Endodermal cell (in vitro differentiated cells): ENCODE data around the gene PDE8B. TPM values are rescaled to one million over a fixed set of nuclear protein-coding genes. Genes with fewer than 3 reads are reported as not detected.

Source experiments
- DNase-seq: peaks from one replicate; pipeline ENCODE4 v3.0.0-alpha.2; 2017
- H3K27ac ChIP-seq: 2 replicates; pipeline ENCODE4 v1.5.1; 2013; ENCODE audit warnings: mild to moderate bottlenecking, low read depth, low read length, moderate library complexity
- H3K27me3 ChIP-seq: 2 replicates; pipeline ENCODE4 v1.6.1; 2013; ENCODE audit warnings: mild to moderate bottlenecking, low read length, moderate library complexity; ENCODE audit not compliant: insufficient read depth, control insufficient read depth, poor library complexity, severe bottlenecking
- H3K36me3 ChIP-seq: 2 replicates; pipeline ENCODE4 v1.7.0; 2013; ENCODE audit warnings: mild to moderate bottlenecking, low read length, moderate library complexity; ENCODE audit not compliant: control insufficient read depth, insufficient read depth
- H3K4me1 ChIP-seq: one replicate; pipeline ENCODE4 v1.7.0; 2013; ENCODE audit warnings: low read length; ENCODE audit not compliant: control insufficient read depth, insufficient read depth
- H3K4me3 ChIP-seq: 2 replicates; pipeline ENCODE4 v1.5.1; 2013; ENCODE audit warnings: mild to moderate bottlenecking, low read length, moderate library complexity
- H3K9ac ChIP-seq: 2 replicates; pipeline ENCODE4 v1.6.1; 2013; ENCODE audit warnings: mild to moderate bottlenecking, low read length, moderate library complexity; ENCODE audit not compliant: poor library complexity, severe bottlenecking; ENCODE audit errors: extremely low read depth
- H3K9me3 ChIP-seq: 2 replicates; pipeline ENCODE4 v1.6.1; 2013; ENCODE audit warnings: mild to moderate bottlenecking, low read length, moderate library complexity; ENCODE audit not compliant: control insufficient read depth
- H3K27ac Mint-ChIP-seq: 2 replicates; pipeline ENCODE4 v1.8.0; 2020; ENCODE audit warnings: mixed read lengths
- H3K27me3 Mint-ChIP-seq: 2 replicates; pipeline ENCODE4 v1.8.0; 2021; ENCODE audit warnings: mild to moderate bottlenecking, mixed read lengths; ENCODE audit not compliant: insufficient read depth
- H3K36me3 Mint-ChIP-seq: 2 replicates; pipeline ENCODE4 v1.8.0; 2020; ENCODE audit warnings: low read depth, mixed read lengths
- H3K4me1 Mint-ChIP-seq: 2 replicates; pipeline ENCODE4 v1.8.0; 2020; ENCODE audit warnings: mixed read lengths
- H3K4me3 Mint-ChIP-seq: 2 replicates; pipeline ENCODE4 v1.8.0; 2020; ENCODE audit warnings: mild to moderate bottlenecking, moderate library complexity, mixed read lengths
- H3K9me3 Mint-ChIP-seq: 2 replicates; pipeline ENCODE4 v1.8.0; 2020; ENCODE audit warnings: mild to moderate bottlenecking, mixed read lengths
- WGBS, 2 experiments: methylation state at CpG; one replicate each; pipeline versions ENCODE4 v1.1.5 to v1.1.7; 2013; ENCODE audit warnings: missing lambda C conversion rate in 2 of 2, mixed read lengths in 1 of 2; ENCODE audit not compliant: insufficient coverage in 1 of 2, insufficient read length in 1 of 2; 5-methylcytosine and 5-hydroxymethylcytosine counted together
- total RNA-seq, 2 donors: library from RNA; stranded (reverse); fragmentation: NEBNext Ultra II Directional in 1 of 2; extraction: Animal tissue kit (Norgen Biotek cat#: 25700) in 1 of 2; gene quantifications; 2 replicates in 1 of 2; 3 replicates in 1 of 2; pipeline ENCODE4 v1.2.1, GENCODE V29; 2021
- TF ChIP-seq, protein P1 (sequence below): fragments of 200-600 bp; sonication (generic); conservative IDR thresholded peaks from 2 replicates; pipeline ENCODE4 v1.5.0; 2021; ENCODE audit warnings: antibody characterized with exemption, mild to moderate bottlenecking

Gene PDE8B
- total RNA-seq, 2 donors from 2014 or later = 0.20 to 0.51 TPM

GRCh38 chr5:77272206-77272605 lies 61.7 kb downstream of the PDE8B start:
- no peak for DNase-seq
- peaks cover 3% of the 10 kb centered on the region for H3K27me3 Mint-ChIP-seq
- Histone ChIP-seq H3K9me3 (no peaks in the 10 kb centered on the region), H3K27me3 (no peaks in the 10 kb centered on the region), H3K36me3 (no peaks in the 10 kb centered on the region), H3K4me3 (no peak overlapping the region), H3K4me1 (no peaks in the 10 kb centered on the region), H3K27ac (no peak overlapping the region), H3K9ac (no peak overlapping the region)
- 86 to 89% methylated on average over 1 of the region's 1 CpG for WGBS, 2 experiments
- no peaks in the 10 kb centered on the region for H3K36me3 Mint-ChIP-seq
- H3K4me1 Mint-ChIP-seq = peaks cover 5% of the 10 kb centered on the region
- no peaks in the 10 kb centered on the region for H3K9me3 Mint-ChIP-seq
- no peak overlapping the region for H3K4me3 Mint-ChIP-seq
- no peak overlapping the region for H3K27ac Mint-ChIP-seq
- TF ChIP-seq, protein P1, sequence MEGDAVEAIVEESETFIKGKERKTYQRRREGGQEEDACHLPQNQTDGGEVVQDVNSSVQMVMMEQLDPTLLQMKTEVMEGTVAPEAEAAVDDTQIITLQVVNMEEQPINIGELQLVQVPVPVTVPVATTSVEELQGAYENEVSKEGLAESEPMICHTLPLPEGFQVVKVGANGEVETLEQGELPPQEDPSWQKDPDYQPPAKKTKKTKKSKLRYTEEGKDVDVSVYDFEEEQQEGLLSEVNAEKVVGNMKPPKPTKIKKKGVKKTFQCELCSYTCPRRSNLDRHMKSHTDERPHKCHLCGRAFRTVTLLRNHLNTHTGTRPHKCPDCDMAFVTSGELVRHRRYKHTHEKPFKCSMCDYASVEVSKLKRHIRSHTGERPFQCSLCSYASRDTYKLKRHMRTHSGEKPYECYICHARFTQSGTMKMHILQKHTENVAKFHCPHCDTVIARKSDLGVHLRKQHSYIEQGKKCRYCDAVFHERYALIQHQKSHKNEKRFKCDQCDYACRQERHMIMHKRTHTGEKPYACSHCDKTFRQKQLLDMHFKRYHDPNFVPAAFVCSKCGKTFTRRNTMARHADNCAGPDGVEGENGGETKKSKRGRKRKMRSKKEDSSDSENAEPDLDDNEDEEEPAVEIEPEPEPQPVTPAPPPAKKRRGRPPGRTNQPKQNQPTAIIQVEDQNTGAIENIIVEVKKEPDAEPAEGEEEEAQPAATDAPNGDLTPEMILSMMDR = no peak

DNA sequence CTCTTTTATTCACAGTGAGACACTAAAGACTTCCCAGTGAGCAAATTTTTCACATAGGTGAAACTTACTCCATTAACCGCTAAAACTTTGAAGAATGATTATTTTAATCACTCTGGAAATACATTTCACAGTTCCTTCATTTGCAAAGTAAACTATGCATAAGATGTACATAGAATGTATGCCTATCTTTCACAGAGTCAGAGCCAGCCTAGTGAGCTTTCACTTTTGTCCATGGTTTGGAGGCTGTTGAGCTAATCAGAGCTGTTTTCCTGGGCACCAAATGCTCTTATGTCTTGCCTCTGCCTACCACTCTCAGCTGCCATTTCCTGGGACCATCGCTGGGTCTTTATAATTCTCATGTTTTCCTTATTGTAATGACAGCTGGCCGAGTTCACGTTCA lies 67.3 kb downstream of the PDE8B start:
- Histone ChIP-seq H3K4me1 (no peaks in the 10 kb centered on the region), H3K27me3 (no peaks in the 10 kb centered on the region), H3K27ac (no peak overlapping the region), H3K4me3 (no peak overlapping the region), H3K9ac (no peak overlapping the region), H3K9me3 (no peaks in the 10 kb centered on the region), H3K36me3 (no peaks in the 10 kb centered on the region)
- WGBS, 2 experiments = 82 to 90% methylated on average over 4 of the region's 4 CpGs
- H3K27ac Mint-ChIP-seq = no peak overlapping the region
- H3K9me3 Mint-ChIP-seq = no peaks in the 10 kb centered on the region
- H3K4me1 Mint-ChIP-seq = no peaks in the 10 kb centered on the region
- H3K27me3 Mint-ChIP-seq = no peaks in the 10 kb centered on the region
- no peak overlapping the region for H3K4me3 Mint-ChIP-seq
- TF ChIP-seq, protein P1 = no peak
- DNase-seq = no peak
- no peaks in the 10 kb centered on the region for H3K36me3 Mint-ChIP-seq

DNA sequence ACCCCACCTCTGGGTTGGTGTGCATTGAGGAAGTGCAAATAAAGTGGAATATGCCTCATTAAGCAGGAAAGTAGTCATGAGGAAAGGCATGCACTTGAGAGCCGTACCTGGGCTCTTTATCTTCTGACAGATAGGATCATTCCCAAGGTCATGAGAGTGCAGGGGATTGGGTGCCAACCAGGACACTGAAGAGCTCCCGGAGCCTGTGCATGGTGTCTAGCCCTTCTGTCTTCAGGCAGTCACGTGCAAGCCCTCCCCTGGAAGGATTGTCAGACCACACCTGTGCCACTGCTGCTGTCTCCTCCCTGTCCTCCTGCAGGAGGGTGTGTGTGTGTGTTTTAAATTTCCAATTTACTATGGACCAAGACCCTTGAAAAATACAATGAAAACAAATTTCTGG lies 69.6 kb downstream of the PDE8B start:
- DNase-seq = no peak
- H3K9me3 ChIP-seq = no peaks in the 10 kb centered on the region
- Mint-ChIP-seq H3K36me3 (no peaks in the 10 kb centered on the region), H3K27ac (no peak overlapping the region), H3K4me1 (no peaks in the 10 kb centered on the region), H3K9me3 (no peaks in the 10 kb centered on the region), H3K27me3 (no peaks in the 10 kb centered on the region), H3K4me3 (no peak overlapping the region)
- no peaks in the 10 kb centered on the region for H3K36me3 ChIP-seq
- TF ChIP-seq, protein P1 = no peak
- H3K27ac ChIP-seq = no peak overlapping the region
- H3K4me3 ChIP-seq = no peak overlapping the region
- H3K9ac ChIP-seq = no peak overlapping the region
- WGBS, 2 experiments = 80 to 90% methylated on average over 1 to 3 of the region's 3 CpGs
- no peaks in the 10 kb centered on the region for H3K27me3 ChIP-seq
- no peaks in the 10 kb centered on the region for H3K4me1 ChIP-seq
